Activated T-cell treated with anti-CD3 and anti-CD28 coated beads, Interleukin-2, amount 50 U/mL, for 72 hours (primary cell): ENCODE results near the gene AKT1. TPM values are rescaled to one million over a fixed set of nuclear protein-coding genes. Genes with fewer than 3 reads are reported as not detected.
A peak's percentile ranks its signal among the peaks of the same experiment; 100 is the strongest.

Experiments used
- ATAC-seq, 2 donors: fragments of 150-1000 bp; cut with Tn5 transposase; replicated peaks in 1 of 2; 2 replicates each; pipeline ENCODE4 v1.10.0; 2021; ENCODE audit warnings: moderate library complexity in 2 of 2, mild to moderate bottlenecking in 1 of 2
- DNase-seq, 2 donors: peaks; one replicate each; pipeline ENCODE4 v3.0.0; 2021 to 2022; ENCODE audit warnings: mixed read lengths in 1 of 2
- H3K27ac Mint-ChIP-seq: one replicate; pipeline ENCODE4 v1.8.0; 2022; ENCODE audit warnings: mild to moderate bottlenecking, moderate library complexity, mixed read lengths
- H3K27me3 Mint-ChIP-seq: one replicate; pipeline ENCODE4 v1.8.0; 2022; ENCODE audit warnings: low read depth, mixed read lengths
- H3K36me3 Mint-ChIP-seq, 2 donors: one replicate each; pipeline ENCODE4 v1.8.0; 2022; ENCODE audit warnings: mixed read lengths in 2 of 2, mild to moderate bottlenecking in 1 of 2; ENCODE audit not compliant: insufficient read depth in 2 of 2
- H3K4me1 Mint-ChIP-seq: one replicate; pipeline ENCODE4 v1.8.0; 2022; ENCODE audit warnings: low read depth, mixed read lengths
- H3K4me3 Mint-ChIP-seq, 2 donors: one replicate each; pipeline ENCODE4 v1.8.0; 2022; ENCODE audit warnings: mild to moderate bottlenecking in 2 of 2, mixed read lengths in 2 of 2, moderate library complexity in 2 of 2
- H3K9me3 Mint-ChIP-seq, 2 donors: one replicate each; pipeline ENCODE4 v1.8.0; 2022; ENCODE audit warnings: mixed read lengths in 2 of 2
- total RNA-seq, 2 donors: library from RNA; stranded (reverse); gene quantifications; one replicate each; pipeline ENCODE4 v1.2.3, GENCODE V29; 2022

The AKT1 gene
- total RNA-seq, 2 donors from 2014 or later, result 98.0 to 113 TPM

GRCh38 chr14:104800015-104800770, 4.6 kb upstream of the AKT1 start:
- Mint-ChIP-seq H3K9me3 (no peaks in the 10 kb centered on the region), H3K27ac (peak overlapping the region; percentile 57), H3K4me1 (peaks cover 36% of the 10 kb centered on the region), H3K27me3 (no peaks in the 10 kb centered on the region), H3K36me3 (no peaks in the 10 kb centered on the region), H3K4me3 (peak overlapping the region; percentile 44 to 74)
- DNase-seq, result peak; percentile 84 to 86
- peak; percentile 77 for ATAC-seq

GRCh38 chr14:104799244-104800014, 3.9 kb upstream of the AKT1 start:
- Mint-ChIP-seq H3K27ac (peak overlapping the region; percentile 57), H3K9me3 (no peaks in the 10 kb centered on the region), H3K4me1 (peaks cover 40% of the 10 kb centered on the region), H3K36me3 (no peaks in the 10 kb centered on the region), H3K27me3 (no peaks in the 10 kb centered on the region), H3K4me3 (peak overlapping the region; percentile 44 to 74)
- ATAC-seq, result no peak
- DNase-seq, result no peak

- no peaks in the 10 kb centered on the region for H3K9me3 Mint-ChIP-seq
- DNase-seq (no peak), ATAC-seq (no peak)
- peaks cover 48% of the 10 kb centered on the region for H3K4me1 Mint-ChIP-seq
- H3K27ac Mint-ChIP-seq, result no peak overlapping the region
- no peaks in the 10 kb centered on the region for H3K27me3 Mint-ChIP-seq
- H3K4me3 Mint-ChIP-seq, result peak overlapping the region in 1 of 2 donors; percentile 74
- no peaks in the 10 kb centered on the region for H3K36me3 Mint-ChIP-seq
These were observed 3.0 kb upstream of the AKT1 start for GRCh38 chr14:104798300-104799243.

GRCh38 chr14:104797115-104798044, 1.8 kb upstream of the AKT1 start:
- H3K9me3 Mint-ChIP-seq, result no peaks in the 10 kb centered on the region
- DNase-seq (no peak), ATAC-seq (no peak)
- H3K4me1 Mint-ChIP-seq, result peaks cover 55% of the 10 kb centered on the region
- H3K4me3 Mint-ChIP-seq, result peak overlapping the region in 1 of 2 donors; percentile 62
- no peaks in the 10 kb centered on the region for H3K36me3 Mint-ChIP-seq
- no peaks in the 10 kb centered on the region for H3K27me3 Mint-ChIP-seq
- no peak overlapping the region for H3K27ac Mint-ChIP-seq

- Mint-ChIP-seq H3K27ac (no peak overlapping the region), H3K4me1 (peaks cover 53% of the 10 kb centered on the region), H3K9me3 (no peaks in the 10 kb centered on the region), H3K36me3 (no peaks in the 10 kb centered on the region), H3K4me3 (peak overlapping the region; percentile 78 to 82), H3K27me3 (no peaks in the 10 kb centered on the region)
- ATAC-seq (no peak), DNase-seq (no peak)
These were observed 1.1 kb upstream of the AKT1 start for GRCh38 chr14:104796687-104797081.

GRCh38 chr14:104795781-104796686, 486 bp upstream of the AKT1 start:
- peaks cover 47% of the 10 kb centered on the region for H3K4me1 Mint-ChIP-seq
- no peaks in the 10 kb centered on the region for H3K9me3 Mint-ChIP-seq
- peak overlapping the region; percentile 78 to 82 for H3K4me3 Mint-ChIP-seq
- DNase-seq, result peak; percentile 61 to 71
- H3K27ac Mint-ChIP-seq, result peak overlapping the region; percentile 54
- H3K36me3 Mint-ChIP-seq, result no peaks in the 10 kb centered on the region
- peak; percentile 65 to 68 for ATAC-seq
- no peaks in the 10 kb centered on the region for H3K27me3 Mint-ChIP-seq

GRCh38 chr14:104794631-104794992, 936 bp downstream of the AKT1 start:
- H3K9me3 Mint-ChIP-seq, result no peaks in the 10 kb centered on the region
- H3K27me3 Mint-ChIP-seq, result no peaks in the 10 kb centered on the region
- peak overlapping the region; percentile 91 to 95 for H3K4me3 Mint-ChIP-seq
- H3K36me3 Mint-ChIP-seq, result peaks cover 0 to 1% of the 10 kb centered on the region in 2 donors
- ATAC-seq (peak; percentile 4 to 12), DNase-seq (no peak)
- H3K27ac Mint-ChIP-seq, result peak overlapping the region; percentile 82
- peaks cover 42% of the 10 kb centered on the region for H3K4me1 Mint-ChIP-seq

- Mint-ChIP-seq H3K27me3 (no peaks in the 10 kb centered on the region), H3K27ac (no peak overlapping the region), H3K4me1 (peaks cover 40% of the 10 kb centered on the region), H3K36me3 (peaks cover 0 to 1% of the 10 kb centered on the region in 2 donors), H3K4me3 (peak overlapping the region; percentile 91 to 95), H3K9me3 (no peaks in the 10 kb centered on the region)
- ATAC-seq (no peak), DNase-seq (peak in 1 of 2 donors; percentile 49)
These were observed 1.4 kb downstream of the AKT1 start for GRCh38 chr14:104794099-104794498.

- H3K27me3 Mint-ChIP-seq, result no peaks in the 10 kb centered on the region
- H3K9me3 Mint-ChIP-seq, result no peaks in the 10 kb centered on the region
- DNase-seq (no peak), ATAC-seq (no peak)
- H3K36me3 Mint-ChIP-seq, result peaks cover 0 to 1% of the 10 kb centered on the region in 2 donors
- peaks cover 40% of the 10 kb centered on the region for H3K4me1 Mint-ChIP-seq
- peak overlapping the region; percentile 91 to 95 for H3K4me3 Mint-ChIP-seq
- no peak overlapping the region for H3K27ac Mint-ChIP-seq
These were observed 1.9 kb downstream of the AKT1 start for GRCh38 chr14:104793703-104793959.

- no peak overlapping the region for H3K27ac Mint-ChIP-seq
- no peak for ATAC-seq
- H3K36me3 Mint-ChIP-seq, result peaks cover 0 to 1% of the 10 kb centered on the region in 2 donors
- H3K9me3 Mint-ChIP-seq, result no peaks in the 10 kb centered on the region
- no peaks in the 10 kb centered on the region for H3K27me3 Mint-ChIP-seq
- H3K4me3 Mint-ChIP-seq, result peak overlapping the region; percentile 91 to 95
- DNase-seq, result no peak
- peaks cover 43% of the 10 kb centered on the region for H3K4me1 Mint-ChIP-seq
These were observed 2.4 kb downstream of the AKT1 start for GRCh38 chr14:104792945-104793702.
